Duodenal mucosa (tissue), 2 donors: ENCODE data around the gene SAPCD1.

Experiments used
- H3K27ac ChIP-seq: one replicate; pipeline ENCODE4 v1.7.0; 2013; ENCODE audit warnings: low read depth, low read length
- H3K27me3 ChIP-seq, 2 donors: one replicate each; pipeline ENCODE4 v1.7.0; 2013; ENCODE audit warnings: low read length in 2 of 2, control low read depth in 1 of 2; ENCODE audit not compliant: insufficient read depth in 2 of 2, control insufficient read depth in 1 of 2
- H3K36me3 ChIP-seq, 2 donors: one replicate each; pipeline ENCODE4 v1.7.0; 2013; ENCODE audit warnings: low read length in 2 of 2, control low read depth in 1 of 2; ENCODE audit not compliant: insufficient read depth in 2 of 2, control insufficient read depth in 1 of 2
- H3K4me1 ChIP-seq, 2 donors: one replicate each; pipeline ENCODE4 v1.7.0; 2013; ENCODE audit warnings: low read length in 2 of 2, control low read depth in 1 of 2; ENCODE audit not compliant: insufficient read depth in 2 of 2, control insufficient read depth in 1 of 2
- H3K4me3 ChIP-seq, 2 donors: one replicate each; pipeline ENCODE4 v1.7.0; 2013; ENCODE audit warnings: low read length in 2 of 2, low read depth in 1 of 2
- H3K9ac ChIP-seq, 2 donors: one replicate each; pipeline ENCODE4 v1.7.0; 2013; ENCODE audit warnings: low read length in 2 of 2, low read depth in 1 of 2
- H3K9me3 ChIP-seq, 2 donors: one replicate each; pipeline ENCODE4 v1.7.0; 2013; ENCODE audit warnings: low read length in 2 of 2, control low read depth in 1 of 2; ENCODE audit not compliant: control insufficient read depth in 1 of 2

The SAPCD1 gene

GRCh38 chr6:31762356-31762755 is at the start of gene SAPCD1:
SAPCD1 (plus strand) TSS chr6:31762656; CDS start chr6:31763055, 399 bp downstream.
- no peaks in the 10 kb centered on the region for H3K9me3 ChIP-seq
- no peak within 1 kb of the TSS for H3K27ac ChIP-seq
- no peaks in the 10 kb centered on the region for H3K27me3 ChIP-seq
- peak within 1 kb of the TSS; percentile 33 to 35 for H3K9ac ChIP-seq
- peaks cover 41 to 47% of the 10 kb centered on the region in 2 donors for H3K4me1 ChIP-seq
- no peak within 1 kb of the TSS for H3K4me3 ChIP-seq
- peaks cover 0 to 24% of the 10 kb centered on the region in 2 donors for H3K36me3 ChIP-seq

GRCh38 chr6:31713465-31713864 is 49.0 kb upstream of the SAPCD1 start:
- Histone ChIP-seq H3K4me3 (no peak overlapping the region), H3K9ac (no peak overlapping the region), H3K36me3 (no peaks in the 10 kb centered on the region), H3K27ac (no peak overlapping the region), H3K9me3 (no peaks in the 10 kb centered on the region), H3K27me3 (no peaks in the 10 kb centered on the region), H3K4me1 (peaks cover 21 to 39% of the 10 kb centered on the region in 2 donors)

GRCh38 chr6:31713991-31714684 is 48.3 kb upstream of the SAPCD1 start:
- H3K27ac ChIP-seq = no peak overlapping the region
- peaks cover 27 to 46% of the 10 kb centered on the region in 2 donors for H3K4me1 ChIP-seq
- H3K27me3 ChIP-seq = no peaks in the 10 kb centered on the region
- H3K9ac ChIP-seq = no peak overlapping the region
- H3K4me3 ChIP-seq = no peak overlapping the region
- no peaks in the 10 kb centered on the region for H3K36me3 ChIP-seq
- H3K9me3 ChIP-seq = no peaks in the 10 kb centered on the region

- H3K27ac ChIP-seq = no peak within 1 kb of the TSS
- H3K27me3 ChIP-seq = no peaks in the 10 kb centered on the region
- no peak within 1 kb of the TSS for H3K4me3 ChIP-seq
- H3K9me3 ChIP-seq = no peaks in the 10 kb centered on the region
- H3K36me3 ChIP-seq = no peaks in the 10 kb centered on the region
- peaks cover 27 to 51% of the 10 kb centered on the region in 2 donors for H3K4me1 ChIP-seq
- H3K9ac ChIP-seq = no peak within 1 kb of the TSS
Measured at GRCh38 chr6:31715022-31715958, 47.2 kb upstream of the SAPCD1 start, which contains the start of gene LY6G6D. LY6G6D (plus strand) TSS chr6:31715348; CDS start chr6:31715356, 8 bp downstream.

GRCh38 chr6:31717499-31718222 is 44.8 kb upstream of the SAPCD1 start:
- no peak overlapping the region for H3K9ac ChIP-seq
- H3K27me3 ChIP-seq = no peaks in the 10 kb centered on the region
- no peak overlapping the region for H3K27ac ChIP-seq
- H3K9me3 ChIP-seq = no peaks in the 10 kb centered on the region
- H3K36me3 ChIP-seq = no peaks in the 10 kb centered on the region
- H3K4me1 ChIP-seq = peaks cover 17 to 34% of the 10 kb centered on the region in 2 donors
- no peak overlapping the region for H3K4me3 ChIP-seq

GRCh38 chr6:31718265-31718664 is 44.2 kb upstream of the SAPCD1 start:
- Histone ChIP-seq H3K9me3 (no peaks in the 10 kb centered on the region), H3K4me1 (peaks cover 17 to 34% of the 10 kb centered on the region in 2 donors), H3K4me3 (no peak overlapping the region), H3K27me3 (no peaks in the 10 kb centered on the region), H3K9ac (no peak overlapping the region), H3K27ac (no peak overlapping the region), H3K36me3 (no peaks in the 10 kb centered on the region)

GRCh38 chr6:31719001-31719400 is 43.5 kb upstream of the SAPCD1 start:
- no peak overlapping the region for H3K27ac ChIP-seq
- H3K4me1 ChIP-seq = peaks cover 14 to 27% of the 10 kb centered on the region in 2 donors
- H3K36me3 ChIP-seq = no peaks in the 10 kb centered on the region
- H3K9me3 ChIP-seq = no peaks in the 10 kb centered on the region
- H3K9ac ChIP-seq = peak overlapping the region in 1 of 2 donors; percentile 38
- no peak overlapping the region for H3K4me3 ChIP-seq
- no peaks in the 10 kb centered on the region for H3K27me3 ChIP-seq

- Histone ChIP-seq H3K27ac (no peak overlapping the region), H3K9me3 (no peaks in the 10 kb centered on the region), H3K4me1 (peaks cover 11 to 23% of the 10 kb centered on the region in 2 donors), H3K9ac (no peak overlapping the region), H3K36me3 (no peaks in the 10 kb centered on the region), H3K4me3 (no peak overlapping the region), H3K27me3 (no peaks in the 10 kb centered on the region)
Measured at GRCh38 chr6:31720196-31720770, 42.2 kb upstream of the SAPCD1 start.

- no peaks in the 10 kb centered on the region for H3K27me3 ChIP-seq
Measured at GRCh38 chr6:31721351-31722020, 41.0 kb upstream of the SAPCD1 start, which contains the start of gene LY6G6C. LY6G6C (minus strand) TSS chr6:31721746; CDS start chr6:31721679, 67 bp downstream.

More at GRCh38 chr6:31721351-31722020, 41.0 kb upstream of the SAPCD1 start, which contains the start of gene LY6G6C:
- H3K36me3 ChIP-seq = peaks cover 0 to 9% of the 10 kb centered on the region in 2 donors
- no peaks in the 10 kb centered on the region for H3K9me3 ChIP-seq
- H3K4me3 ChIP-seq = no peak within 1 kb of the TSS
- peaks cover 16 to 23% of the 10 kb centered on the region in 2 donors for H3K4me1 ChIP-seq
- no peak within 1 kb of the TSS for H3K9ac ChIP-seq
- H3K27ac ChIP-seq = no peak within 1 kb of the TSS
